Measurements from ENCODE around the gene DUSP22. TPM values are rescaled to one million over a fixed set of nuclear protein-coding genes. Genes with fewer than 3 reads are reported as not detected.

Gene DUSP22
- total RNA-seq, 3 donors from 2014 or later, result 27.5 to 80.6 (median 29.1) TPM

DNA sequence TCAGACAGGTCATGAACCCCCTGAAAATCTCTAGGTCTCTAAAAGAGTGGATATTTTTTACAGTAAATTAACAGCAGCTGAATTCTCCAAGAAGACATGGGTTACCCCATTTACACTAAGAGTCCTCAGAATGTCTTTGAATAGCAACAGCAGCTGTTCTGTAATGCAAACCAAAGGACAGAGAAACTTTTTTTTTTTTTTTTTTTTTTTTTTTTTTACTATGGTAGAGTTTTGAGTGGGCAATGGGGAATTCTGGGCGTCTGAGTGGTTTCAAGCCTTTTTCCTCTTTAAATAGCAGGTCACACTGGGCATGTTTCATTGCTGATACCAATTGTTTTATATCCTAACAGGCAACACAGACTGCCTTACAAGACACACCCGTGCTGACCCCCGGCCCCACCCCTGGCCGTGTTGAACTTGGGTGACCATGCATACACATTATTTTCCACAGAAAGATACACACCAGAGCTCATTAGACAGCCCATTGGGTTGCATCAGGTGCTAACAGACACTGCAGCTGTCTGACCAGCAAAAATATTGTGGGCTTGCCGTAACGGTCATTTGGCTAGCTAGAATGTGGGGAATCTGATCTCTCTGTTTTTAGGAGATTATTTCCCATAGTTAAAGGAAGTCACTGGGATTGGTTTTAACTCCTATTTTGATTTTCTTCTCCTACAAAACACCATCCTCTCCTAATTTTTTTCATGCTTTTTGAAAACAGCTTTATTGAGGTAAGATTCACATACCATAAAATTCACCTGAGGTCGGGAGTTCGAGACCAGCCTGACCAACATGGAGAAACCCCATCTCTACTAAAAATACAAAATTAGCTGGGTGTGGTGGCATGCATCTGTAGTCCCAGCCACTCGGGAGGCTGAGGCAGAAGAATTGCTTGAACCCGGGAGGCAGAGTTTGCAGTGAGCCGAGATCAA is 72.6 kb downstream of the DUSP22 start:
- ATAC-seq (no peak), DNase-seq (no peak)
- H3K4me3 ChIP-seq, result no peak overlapping the region
- TF ChIP-seq CTCF (IDR thresholded peaks at IDR 0.05), result no peak
- H3K4me1 ChIP-seq (ENCODE audit: low read depth), result no peaks in the 10 kb centered on the region
- intact Hi-C loops (cut with DNase I, micrococcal nuclease), result no loop called here
- H3K36me3 ChIP-seq (ENCODE audit: low read depth), result no peaks in the 10 kb centered on the region
- H3K9me3 ChIP-seq, result peaks cover 56% of the 10 kb centered on the region

DNA sequence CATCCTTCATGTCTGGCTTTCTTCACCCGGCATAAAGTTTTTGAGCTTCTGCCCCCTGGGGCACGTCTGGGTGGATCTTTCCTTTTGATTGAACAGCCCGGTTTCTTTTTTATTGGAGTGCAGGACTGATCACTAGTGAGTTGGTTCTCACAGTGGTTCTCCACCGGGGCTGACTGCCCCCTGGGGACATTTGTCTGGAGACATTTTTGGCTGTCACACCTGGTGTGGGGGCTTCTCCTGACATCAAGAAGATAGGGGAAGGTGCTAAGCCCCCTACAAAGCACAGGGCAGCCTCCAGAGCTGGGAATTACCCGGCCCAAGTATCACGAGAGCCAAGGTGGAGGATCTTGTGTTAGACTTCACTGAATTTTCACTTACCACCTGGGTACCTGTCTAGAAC is 73.5 kb downstream of the DUSP22 start:
- ATAC-seq, result no peak
- no peak overlapping the region for H3K4me3 ChIP-seq
- peak in 1 of 3 donors; percentile 17 for DNase-seq
- H3K4me1 ChIP-seq (ENCODE audit: low read depth), result no peaks in the 10 kb centered on the region
- peaks cover 63% of the 10 kb centered on the region for H3K9me3 ChIP-seq
- TF ChIP-seq CTCF (IDR thresholded peaks at IDR 0.05), result no peak
- intact Hi-C loops (cut with DNase I, micrococcal nuclease), result no loop called here
- no peaks in the 10 kb centered on the region for H3K36me3 ChIP-seq (ENCODE audit: low read depth)

GRCh38 chr6:366389-367297 is 74.4 kb downstream of the DUSP22 start:
- no peak for TF ChIP-seq CTCF (IDR thresholded peaks at IDR 0.05)
- ATAC-seq (peak; percentile 7), DNase-seq (peak in 2 of 3 donors; percentile 18 to 41)
- Histone ChIP-seq H3K4me1 (ENCODE audit: low read depth) (no peaks in the 10 kb centered on the region), H3K36me3 (ENCODE audit: low read depth) (no peaks in the 10 kb centered on the region), H3K4me3 (no peak overlapping the region), H3K9me3 (peaks cover 59% of the 10 kb centered on the region)
- intact Hi-C loops (cut with DNase I, micrococcal nuclease), result no loop called here

GRCh38 chr6:367298-367794 is 75.1 kb downstream of the DUSP22 start:
- H3K4me1 ChIP-seq (ENCODE audit: low read depth), result no peaks in the 10 kb centered on the region
- DNase-seq, result no peak
- no peak overlapping the region for H3K4me3 ChIP-seq
- H3K36me3 ChIP-seq (ENCODE audit: low read depth), result no peaks in the 10 kb centered on the region
- no peak for TF ChIP-seq CTCF (IDR thresholded peaks at IDR 0.05)
- ATAC-seq, result peak; percentile 14
- H3K9me3 ChIP-seq, result peaks cover 58% of the 10 kb centered on the region
- intact Hi-C loops (cut with DNase I, micrococcal nuclease), result no loop called here

DNA sequence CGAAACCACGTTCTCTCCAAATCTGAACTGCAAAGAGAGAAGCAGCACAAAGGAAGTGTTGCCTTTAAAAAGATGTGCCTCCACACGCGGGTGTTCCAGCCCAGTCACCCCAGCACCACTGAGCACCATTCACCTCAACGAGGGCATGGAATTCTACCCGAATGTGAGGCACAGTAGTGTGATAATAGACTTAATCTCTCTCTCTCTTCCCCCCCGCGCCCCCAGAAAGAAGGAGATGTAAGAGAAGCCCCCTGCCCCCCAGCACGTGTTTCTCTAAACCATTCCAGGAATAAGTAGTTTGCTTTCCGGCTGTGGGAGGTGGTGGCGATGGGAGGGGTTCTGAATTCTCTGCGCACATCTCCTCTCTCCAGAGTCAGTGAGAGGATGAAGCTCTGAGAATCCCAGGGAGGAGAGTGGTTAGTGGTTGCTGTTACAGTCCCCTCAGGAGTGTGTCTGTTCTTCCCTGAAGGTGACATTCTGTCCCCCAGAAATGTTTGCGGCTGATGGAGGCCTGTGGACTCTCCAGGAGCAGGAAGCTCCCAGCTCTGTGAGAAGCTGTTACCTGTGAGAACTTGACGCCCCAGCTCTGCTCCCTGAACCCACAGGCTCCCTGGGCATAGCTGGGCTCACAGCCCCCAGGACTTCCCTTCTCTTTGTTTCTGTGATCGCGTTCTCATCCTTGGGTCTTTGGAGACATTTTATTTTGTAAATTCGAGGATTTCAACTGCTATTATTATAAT is 75.8 kb downstream of the DUSP22 start:
- no peaks in the 10 kb centered on the region for H3K36me3 ChIP-seq (ENCODE audit: low read depth)
- H3K4me3 ChIP-seq, result no peak overlapping the region
- ATAC-seq, result no peak
- no peak for TF ChIP-seq CTCF (IDR thresholded peaks at IDR 0.05)
- peak in 2 of 3 donors; percentile 7 to 29 for DNase-seq
- H3K4me1 ChIP-seq (ENCODE audit: low read depth), result no peaks in the 10 kb centered on the region
- H3K9me3 ChIP-seq, result peaks cover 58% of the 10 kb centered on the region
- intact Hi-C loops (cut with DNase I, micrococcal nuclease), result no loop called here

Measured in mucosa of descending colon (tissue), 3 donors.